Prostate gland (tissue), 2 donors: ENCODE results near the gene OR52B6.

Source experiments
- CTCF ChIP-seq, 4 experiments: fragments of 200-600 bp in 2 of 4; fragments of 450-650 bp in 2 of 4; sonication (generic) in 2 of 4; IDR thresholded peaks; 1 replicate in 3 of 4; 2 replicates in 1 of 4; pipeline ENCODE4 v1.5.1; 2016 to 2019; ENCODE audit warnings: antibody characterized with exemption in 4 of 4, mild to moderate bottlenecking in 2 of 4, moderate library complexity in 2 of 4
- POLR2A ChIP-seq: fragments of 450-650 bp; IDR thresholded peaks from one replicate; pipeline ENCODE4 v1.6.1; 2016; ENCODE audit warnings: antibody characterized with exemption, mild to moderate bottlenecking

GRCh38 chr11:5541427-5541826, 39.2 kb upstream of the OR52B6 start:
- TF ChIP-seq POLR2A (no peak), CTCF (IDR thresholded peaks at IDR 0.05) (no peak)
